Adrenal gland (tissue), 5 donors: ENCODE data around the gene P3H4.

Source experiments
- POLR2A ChIP-seq, 2 donors: fragments of 450-650 bp; IDR thresholded peaks; one replicate each; pipeline ENCODE4 v1.6.1; 2017; ENCODE audit warnings: antibody characterized with exemption in 2 of 2, mild to moderate bottlenecking in 2 of 2, moderate library complexity in 1 of 2
- TF ChIP-seq, protein P1 (sequence below), 6 experiments: fragments of 450-650 bp in 4 of 6; fragments of 200-600 bp in 2 of 6; sonication (generic) in 1 of 6; IDR thresholded peaks; 1 replicate in 5 of 6; 2 replicates in 1 of 6; pipeline versions ENCODE4 v1.5.1 to v1.8.0; 2016 to 2021; ENCODE audit warnings: antibody characterized with exemption in 6 of 6, mild to moderate bottlenecking in 2 of 6, moderate library complexity in 1 of 6
- donor health status: DM: no; HTN: no; CAD: no.

DNA sequence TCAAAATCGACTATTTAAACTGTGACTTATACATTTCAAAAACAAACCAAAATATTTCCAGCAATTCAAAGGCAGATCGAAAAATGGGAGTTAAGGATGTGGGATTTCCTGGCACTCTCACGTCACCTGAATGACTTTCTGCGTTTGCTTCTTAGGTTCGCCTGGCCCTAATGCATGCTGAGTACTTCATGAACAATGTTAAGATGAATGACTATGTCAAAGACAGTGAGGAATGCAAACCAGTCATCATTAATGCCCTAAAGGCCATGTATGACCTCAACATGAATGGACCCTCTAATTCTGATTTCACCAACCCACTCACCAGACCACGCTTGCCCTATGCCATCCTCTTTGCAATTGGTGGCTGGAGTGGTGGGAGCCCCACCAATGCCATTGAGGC is 33.2 kb upstream of the P3H4 start:
- TF ChIP-seq, protein P1, sequence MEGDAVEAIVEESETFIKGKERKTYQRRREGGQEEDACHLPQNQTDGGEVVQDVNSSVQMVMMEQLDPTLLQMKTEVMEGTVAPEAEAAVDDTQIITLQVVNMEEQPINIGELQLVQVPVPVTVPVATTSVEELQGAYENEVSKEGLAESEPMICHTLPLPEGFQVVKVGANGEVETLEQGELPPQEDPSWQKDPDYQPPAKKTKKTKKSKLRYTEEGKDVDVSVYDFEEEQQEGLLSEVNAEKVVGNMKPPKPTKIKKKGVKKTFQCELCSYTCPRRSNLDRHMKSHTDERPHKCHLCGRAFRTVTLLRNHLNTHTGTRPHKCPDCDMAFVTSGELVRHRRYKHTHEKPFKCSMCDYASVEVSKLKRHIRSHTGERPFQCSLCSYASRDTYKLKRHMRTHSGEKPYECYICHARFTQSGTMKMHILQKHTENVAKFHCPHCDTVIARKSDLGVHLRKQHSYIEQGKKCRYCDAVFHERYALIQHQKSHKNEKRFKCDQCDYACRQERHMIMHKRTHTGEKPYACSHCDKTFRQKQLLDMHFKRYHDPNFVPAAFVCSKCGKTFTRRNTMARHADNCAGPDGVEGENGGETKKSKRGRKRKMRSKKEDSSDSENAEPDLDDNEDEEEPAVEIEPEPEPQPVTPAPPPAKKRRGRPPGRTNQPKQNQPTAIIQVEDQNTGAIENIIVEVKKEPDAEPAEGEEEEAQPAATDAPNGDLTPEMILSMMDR (IDR thresholded peaks at IDR 0.05): no peak
- TF ChIP-seq POLR2A (IDR thresholded peaks at IDR 0.05): no peak
